G401 (cell line): ENCODE results near the gene LEFTY2. TPM values are rescaled to one million over a fixed set of nuclear protein-coding genes. Genes with fewer than 3 reads are reported as not detected.

Experiments used
- DNase-seq: peaks from one replicate; pipeline ENCODE4 v3.0.0-alpha.2; 2015; ENCODE audit warnings: low spot score
- in situ Hi-C: cut with HindIII; loops from 2 replicates; pipeline ENCODE4 v1.10.0; 2016; ENCODE audit warnings: low sequenced_read_pairs, mixed read lengths
- total RNA-seq: library from RNA; depleted of rRNA; stranded (reverse); fragments of >200 nt; shearing (Covaris generic); gene quantifications from 2 replicates; pipeline ENCODE4 v1.2.3, GENCODE V29; 2014

LEFTY2 gene
- total RNA-seq, 1 experiment from 2014 or later = not detected

DNA sequence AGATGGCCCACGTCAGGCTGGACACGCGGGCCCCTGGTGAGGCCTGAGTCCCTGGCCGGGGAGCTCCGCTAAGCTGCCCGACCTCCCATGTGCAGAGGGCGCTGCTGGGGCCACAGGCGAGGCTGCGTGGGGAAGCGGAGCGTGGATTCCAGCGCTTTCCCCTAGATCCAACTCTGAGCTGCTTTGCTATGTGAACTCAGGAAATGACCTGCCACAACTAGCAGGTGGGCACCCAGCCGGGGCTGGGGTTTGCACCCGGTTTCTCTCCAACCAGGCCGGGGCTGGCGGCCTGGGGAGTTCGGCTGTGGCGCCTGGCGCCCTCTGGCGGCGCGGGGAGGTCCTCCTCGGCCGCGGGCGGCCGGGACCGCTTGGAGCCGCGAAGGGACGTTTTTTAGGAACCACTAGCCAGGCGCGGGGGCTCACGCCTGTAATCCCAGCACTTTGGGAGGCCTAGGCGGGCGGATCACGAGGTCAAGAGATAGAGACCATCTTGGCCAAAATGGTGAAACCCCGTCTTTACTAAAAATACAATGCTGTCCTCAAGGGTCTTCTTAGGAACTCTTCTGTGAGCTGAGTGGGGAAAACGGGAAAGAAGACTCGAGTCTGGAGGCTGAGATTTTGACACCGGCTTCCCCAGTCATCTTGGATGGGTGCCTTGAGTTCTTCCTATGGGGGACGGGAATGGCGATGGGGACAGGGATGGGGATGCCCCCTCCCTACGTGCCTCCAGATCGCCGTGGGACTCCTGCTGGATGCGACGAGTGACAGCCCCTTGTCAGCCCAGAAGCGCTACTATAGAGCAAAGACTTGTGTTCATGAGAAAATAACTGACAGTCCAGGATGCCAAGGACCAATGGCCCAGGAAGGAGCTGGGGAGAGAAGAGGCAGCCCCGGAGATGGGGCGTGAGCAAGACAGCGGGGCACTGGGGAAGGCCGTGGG lies 29.6 kb downstream of the LEFTY2 start:
- no peak for DNase-seq
- in situ Hi-C loops = no loop called here

DNA sequence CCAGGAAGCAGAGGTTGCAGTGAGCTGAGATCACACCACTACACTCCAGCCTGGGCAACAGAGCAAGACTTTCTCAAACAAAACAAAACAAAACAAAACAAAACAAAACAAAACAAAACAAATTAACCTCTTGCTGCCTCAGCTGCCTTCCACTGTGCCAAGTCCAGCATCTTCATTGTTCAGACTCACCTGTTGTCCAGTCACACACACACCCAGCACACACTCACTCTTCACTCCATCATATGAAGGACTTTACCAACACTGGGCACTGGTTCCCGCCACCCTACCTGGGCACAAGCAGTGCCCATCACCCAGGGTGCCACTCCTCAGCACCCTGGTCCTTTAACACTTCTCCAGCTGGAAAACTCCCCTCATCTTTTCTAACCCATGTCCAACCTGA lies 31.5 kb downstream of the LEFTY2 start:
- in situ Hi-C loops = no loop called here
- DNase-seq = no peak

DNA sequence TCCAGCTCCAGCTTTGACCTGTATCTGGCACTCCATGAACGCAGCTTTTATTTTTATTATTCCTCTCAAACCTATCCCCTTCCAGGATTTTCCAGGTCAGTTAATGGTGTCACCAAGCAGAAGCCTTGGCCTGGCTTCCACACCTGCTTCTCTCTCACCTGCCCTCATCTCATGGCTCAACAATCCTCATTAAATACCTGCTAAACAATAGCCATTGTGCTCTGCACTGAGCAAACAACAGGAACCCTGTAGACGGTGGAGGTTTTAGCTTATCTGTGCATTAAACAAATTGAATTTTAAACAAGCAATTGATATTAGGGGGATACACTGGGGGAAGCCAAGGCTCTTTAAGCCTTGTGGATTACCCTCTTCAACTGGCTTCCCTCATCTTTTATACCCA lies 32.2 kb downstream of the LEFTY2 start:
- in situ Hi-C loops = no loop called here
- no peak for DNase-seq

DNA sequence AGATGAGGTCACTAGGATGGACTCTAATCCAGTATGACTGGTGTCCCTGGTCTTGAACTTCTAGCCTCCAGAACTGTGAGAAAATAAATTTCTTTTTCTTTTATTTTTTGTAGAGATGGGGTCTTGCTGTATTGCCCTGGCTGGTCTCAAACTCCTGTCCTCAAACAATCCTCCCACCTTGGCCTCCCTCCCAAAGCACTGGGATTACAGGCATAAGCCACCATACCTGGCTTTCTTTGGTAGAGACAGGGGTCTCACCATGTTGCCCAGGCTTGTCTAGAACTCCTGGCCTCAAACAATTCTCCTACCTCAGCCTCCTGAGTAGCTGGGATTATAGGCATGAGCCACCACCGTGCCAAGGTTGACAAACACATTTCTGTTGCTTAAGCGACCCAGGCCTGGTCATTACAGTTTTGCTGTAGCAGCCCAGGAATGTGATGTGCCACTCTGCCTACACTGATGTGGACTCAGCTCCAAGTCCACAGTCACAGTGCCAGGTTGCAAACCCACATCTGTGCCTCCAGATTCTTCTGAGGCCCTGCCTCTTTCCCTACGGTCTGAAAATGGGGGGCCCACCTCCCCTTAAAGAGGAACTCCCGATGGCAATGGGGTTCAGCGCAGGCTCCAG lies 32.9 kb downstream of the LEFTY2 start:
- DNase-seq = no peak
- in situ Hi-C loops = no loop called here

DNA sequence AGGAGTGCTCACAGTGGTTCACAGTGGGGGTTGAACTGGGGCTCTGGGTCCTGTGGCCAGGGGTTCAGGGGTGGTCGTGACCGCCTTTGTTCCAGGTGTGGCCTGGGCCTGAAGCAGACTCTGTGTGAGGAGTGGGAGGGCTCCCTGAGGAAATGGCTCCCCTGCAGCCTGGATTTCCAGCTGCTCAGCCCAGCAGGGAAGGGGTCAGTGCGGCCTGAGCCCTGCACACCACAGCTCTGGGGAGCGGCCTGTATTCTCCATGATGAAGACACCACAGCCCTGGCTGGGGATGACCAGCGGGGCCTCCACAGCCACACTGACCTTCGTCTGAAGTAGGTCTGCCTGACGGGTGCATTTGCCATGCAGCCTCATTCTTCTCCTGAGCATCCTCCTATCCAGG lies 33.7 kb downstream of the LEFTY2 start:
- in situ Hi-C loops = no loop called here
- no peak for DNase-seq

DNA sequence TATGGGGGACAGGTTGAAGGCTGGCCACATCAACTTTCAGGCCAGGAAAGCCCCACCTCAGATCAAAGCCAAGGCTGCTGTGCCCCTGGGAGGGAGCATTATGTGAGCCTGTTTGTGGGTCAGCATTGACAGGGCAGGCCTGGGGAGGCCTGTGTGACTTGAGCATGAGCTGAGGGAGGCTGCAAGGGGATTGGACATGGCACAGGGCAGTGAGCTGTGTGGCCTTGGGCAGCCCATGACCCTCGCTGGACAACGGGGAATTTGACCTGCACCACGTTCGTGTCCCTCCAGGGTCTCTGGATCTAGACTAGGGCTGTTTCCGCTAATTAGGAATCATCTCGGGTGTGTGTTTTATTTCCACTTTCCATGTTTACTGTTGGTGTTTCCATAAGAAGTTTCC lies 34.6 kb downstream of the LEFTY2 start:
- no peak for DNase-seq
- in situ Hi-C loops = no loop called here

DNA sequence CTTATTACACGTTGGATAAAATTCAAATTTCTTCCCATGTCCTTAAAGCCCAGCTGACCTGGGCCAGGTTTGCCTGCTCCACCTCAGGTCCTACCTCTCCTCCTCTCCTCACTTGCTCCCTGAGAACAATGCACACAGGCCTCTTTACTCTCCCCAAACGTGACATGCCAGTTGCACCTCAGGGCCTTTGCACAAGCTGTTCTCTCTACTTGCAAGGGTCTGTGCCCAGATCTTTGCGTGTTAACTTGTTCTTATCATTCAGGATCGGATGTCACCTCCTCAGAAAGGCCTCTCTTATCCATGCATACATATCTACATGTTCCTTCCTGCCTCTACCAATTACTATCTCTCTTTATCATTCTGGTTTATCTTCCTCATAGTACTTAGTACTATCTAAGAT lies 37.4 kb downstream of the LEFTY2 start:
- DNase-seq = no peak
- in situ Hi-C loops = no loop called here

DNA sequence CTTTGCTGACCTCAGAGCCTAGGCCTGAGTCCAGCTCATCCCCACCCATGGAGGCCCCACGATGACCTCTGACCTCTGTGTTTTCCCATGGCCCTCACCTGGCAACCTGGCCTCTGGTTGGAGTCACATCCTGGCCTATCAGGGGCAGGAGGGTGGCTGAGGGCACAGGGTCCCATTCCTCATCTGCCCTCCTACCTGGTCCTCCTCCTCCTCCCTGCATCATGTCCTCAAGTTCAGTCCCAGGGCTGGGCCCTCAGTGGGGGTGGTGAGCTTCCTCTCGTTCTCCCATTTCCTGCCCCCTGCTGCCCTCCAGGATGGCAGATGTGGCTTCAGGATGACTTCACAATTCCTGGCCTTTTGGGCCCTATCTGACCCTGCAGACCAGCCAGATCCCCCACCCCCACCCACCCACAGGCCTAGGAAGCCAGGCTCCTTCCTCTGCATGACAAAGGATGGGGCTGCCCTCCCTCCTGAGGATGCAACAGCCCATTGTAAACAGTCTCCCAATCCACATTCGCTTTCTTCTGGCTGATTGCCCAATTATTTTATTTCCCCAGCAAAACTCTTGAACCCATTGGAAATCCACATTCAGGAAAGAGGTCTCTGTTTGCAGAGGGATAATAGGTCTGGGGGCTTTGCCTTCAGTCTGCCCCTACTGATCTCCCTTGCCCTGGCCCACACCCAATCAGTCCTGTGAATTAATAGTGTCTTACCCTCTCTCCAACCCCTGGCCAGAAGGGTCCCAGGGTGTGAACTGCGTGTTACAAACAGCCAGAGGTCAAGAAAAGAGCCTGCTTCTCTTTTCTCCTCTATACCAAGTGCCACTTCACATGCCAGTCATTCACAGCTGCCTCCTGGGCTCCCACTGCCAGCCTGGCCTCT lies 41.7 kb downstream of the LEFTY2 start:
- DNase-seq = no peak
- in situ Hi-C loops = no loop called here

DNA sequence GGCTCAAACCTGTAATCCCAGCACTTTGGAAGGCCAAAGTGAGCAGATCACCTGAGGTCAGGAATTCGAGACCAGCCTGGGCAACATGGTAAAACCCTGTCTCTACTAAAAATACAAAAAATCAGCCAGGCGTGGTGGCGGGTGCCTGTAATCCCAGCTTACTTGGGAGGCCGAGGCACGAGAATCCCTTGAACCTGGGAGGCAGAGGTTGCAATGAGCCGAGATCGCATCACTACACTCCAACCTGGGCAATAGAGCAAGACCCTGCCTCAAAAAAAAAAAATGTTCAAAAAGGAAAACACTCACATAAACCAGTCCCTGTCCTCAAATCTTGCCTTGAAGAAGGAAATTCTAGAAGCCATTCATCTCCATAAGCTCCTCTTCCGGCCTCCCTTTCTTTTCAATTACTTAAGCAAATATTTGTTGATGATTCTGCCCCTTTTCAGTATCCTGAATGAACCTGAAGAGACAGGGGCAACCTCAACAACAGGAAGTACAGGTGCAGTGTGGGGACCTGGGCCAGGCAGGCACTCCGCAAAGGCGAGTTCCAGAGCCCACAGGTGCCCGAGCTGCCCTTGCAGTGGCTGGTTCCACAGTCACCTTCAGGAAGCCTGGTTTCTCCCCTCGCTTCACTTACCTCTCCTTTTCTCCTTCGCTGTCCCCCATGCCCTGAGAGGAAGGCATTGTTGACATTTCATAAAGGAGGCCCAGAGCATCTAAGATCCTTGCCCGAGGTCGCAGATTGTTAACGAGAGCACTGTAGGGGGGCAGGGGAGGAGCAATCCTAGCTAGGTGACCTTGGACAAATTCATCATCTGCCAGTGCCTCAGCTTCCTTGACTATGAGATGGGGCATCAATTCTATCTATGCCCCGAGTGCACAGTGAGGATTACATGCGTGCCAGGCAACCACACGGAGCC lies 43.2 kb downstream of the LEFTY2 start:
- no peak for DNase-seq
- in situ Hi-C loops = no loop called here

DNA sequence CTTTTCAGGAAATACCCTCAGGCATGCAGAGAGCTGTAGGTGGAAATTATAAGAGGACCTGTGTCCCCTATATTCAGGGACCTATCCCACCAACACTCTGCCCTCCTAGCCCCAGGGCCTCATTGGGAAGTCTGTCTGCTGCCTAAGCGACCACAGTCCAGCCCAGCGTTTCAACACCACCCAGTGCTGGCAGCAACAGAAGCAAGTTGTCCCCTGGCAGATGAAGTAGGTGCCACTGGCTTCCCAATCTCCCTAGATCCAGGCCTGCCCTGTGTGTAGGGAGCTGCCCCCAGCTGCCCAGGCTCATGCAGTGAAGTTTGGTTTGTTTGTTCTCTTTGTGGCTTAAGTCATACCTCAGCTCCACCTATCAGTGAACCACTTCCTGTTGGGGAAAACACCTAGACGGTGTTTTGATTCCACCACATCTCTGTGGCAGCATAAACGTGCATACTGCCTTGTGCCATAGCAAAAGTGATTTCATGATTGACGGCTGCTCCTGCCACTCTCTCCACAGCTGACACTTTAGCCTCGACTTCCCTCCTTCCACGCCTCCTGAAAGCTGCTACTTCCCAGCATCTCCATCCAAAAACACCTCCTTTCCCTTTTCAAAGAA lies 44.0 kb downstream of the LEFTY2 start:
- in situ Hi-C loops = no loop called here
- DNase-seq = no peak

DNA sequence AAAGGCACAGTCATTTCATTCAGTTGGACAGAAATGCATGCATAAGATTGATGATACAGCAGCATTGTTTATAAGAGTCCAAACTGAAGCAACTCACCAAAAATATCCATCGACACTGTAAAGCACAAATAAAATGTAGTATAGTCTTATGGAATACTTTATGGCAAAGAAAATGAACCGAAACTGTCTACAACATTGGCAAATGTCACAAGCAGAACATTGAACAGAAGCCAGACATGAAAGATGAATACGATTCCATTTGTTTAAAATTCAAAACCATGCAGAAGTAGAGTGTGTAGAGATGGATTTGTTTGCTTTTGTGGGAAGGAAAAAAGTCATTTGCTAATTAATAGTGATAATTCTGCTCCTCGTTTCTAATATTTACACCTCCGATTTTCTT lies 44.5 kb downstream of the LEFTY2 start:
- in situ Hi-C loops = no loop called here
- DNase-seq = no peak

DNA sequence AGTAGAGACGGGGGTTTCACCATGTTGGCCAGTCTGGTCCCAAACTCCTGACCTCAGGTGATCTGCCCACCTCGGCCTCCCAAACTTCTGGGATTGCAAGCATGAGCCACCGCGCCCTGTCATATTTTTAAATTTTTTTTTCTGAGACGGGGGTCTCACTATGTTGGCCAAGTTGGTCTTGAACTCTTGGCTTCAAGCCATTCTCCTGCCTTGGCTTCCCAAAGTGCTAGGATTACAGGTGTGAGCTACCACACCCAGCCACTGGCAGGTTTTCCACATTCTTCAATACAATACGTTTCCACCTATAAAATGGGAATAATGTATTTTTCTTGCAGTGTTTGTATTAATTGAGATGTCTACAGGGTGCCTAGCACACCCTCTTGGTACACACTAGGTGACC lies 48.7 kb downstream of the LEFTY2 start:
- no peak for DNase-seq
- in situ Hi-C loops = no loop called here

DNA sequence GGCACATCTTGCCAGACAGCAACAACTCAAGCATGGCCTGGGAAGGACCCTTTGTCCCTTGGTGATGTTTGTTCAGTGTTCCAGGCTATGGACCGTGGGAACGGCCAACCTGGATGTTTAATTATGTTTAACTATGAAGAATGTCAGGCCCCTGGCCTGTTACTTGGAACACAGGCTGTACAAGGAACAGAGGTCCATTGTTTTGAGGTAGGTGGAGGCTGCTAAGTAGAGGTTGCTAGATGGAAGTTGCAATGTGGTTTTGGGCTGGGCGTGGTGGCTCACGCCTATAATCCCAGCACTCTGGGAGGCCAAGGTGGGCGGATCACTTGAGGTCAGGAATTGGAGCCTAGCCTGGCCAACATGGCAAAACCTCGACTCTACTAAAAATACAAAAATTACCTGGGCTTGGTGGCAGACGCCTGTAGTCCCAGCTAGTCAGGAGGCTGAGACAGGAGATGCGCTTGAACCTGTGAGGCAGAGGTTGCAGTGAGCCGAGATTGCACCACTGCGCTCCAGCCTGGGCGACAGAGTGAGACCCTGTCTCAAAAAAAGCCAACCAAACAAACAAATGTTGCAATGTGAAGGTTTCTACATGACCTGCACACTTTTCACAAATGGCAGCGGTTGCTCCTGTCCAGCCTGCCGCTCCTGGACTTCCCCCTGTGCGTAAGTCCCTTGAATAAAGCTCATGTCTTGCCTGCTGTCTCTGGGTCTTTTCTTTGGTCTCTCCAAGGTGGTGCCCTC lies 49.6 kb downstream of the LEFTY2 start:
- no peak for DNase-seq

DNA sequence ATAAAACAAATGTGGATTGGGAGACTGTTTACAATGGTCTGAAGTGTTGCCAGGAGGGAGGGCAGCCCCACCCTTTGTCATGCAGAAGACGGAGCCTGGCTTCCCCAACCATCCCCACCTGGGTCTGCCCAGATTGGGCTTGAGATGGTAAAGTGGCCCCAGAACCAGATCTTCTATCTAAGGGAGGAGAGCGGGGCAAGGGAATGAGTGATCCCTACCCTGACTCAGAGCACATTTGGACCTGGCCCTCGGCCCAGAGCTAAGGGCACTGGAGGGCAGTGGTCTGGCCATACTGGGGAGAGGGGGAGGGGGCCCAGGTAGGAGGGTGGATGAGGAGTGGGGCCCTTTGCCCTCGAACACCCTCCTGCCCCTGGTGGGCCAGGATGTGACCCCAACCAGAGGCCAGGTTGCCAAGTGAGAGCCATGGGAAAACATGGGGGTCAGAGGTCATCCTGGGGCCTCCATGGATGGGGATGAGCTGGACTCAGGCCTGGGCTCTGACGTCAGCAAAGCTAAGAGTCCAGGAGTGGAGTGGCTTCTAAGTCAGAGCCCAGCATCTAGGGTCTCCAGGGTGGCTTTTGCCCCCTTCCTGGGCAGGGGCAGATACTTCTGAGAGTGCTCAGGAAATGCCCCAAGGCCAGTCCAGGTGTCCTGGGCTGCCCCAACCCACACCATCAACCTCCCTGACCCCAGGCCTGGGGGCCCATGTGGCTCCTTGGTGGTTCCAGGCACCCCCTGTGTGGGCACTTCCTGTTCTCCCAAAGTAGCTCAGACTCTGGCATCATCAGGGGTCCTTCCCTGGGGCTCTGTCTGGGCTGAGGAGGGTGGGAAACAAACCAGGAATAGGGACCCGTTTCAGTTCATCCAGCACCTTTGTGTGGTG lies 50.4 kb downstream of the LEFTY2 start:
- in situ Hi-C loops = no loop called here
- no peak for DNase-seq

More for the DNA sequence above, 49.6 kb downstream of the LEFTY2 start:
- in situ Hi-C loops = no loop called here

DNA sequence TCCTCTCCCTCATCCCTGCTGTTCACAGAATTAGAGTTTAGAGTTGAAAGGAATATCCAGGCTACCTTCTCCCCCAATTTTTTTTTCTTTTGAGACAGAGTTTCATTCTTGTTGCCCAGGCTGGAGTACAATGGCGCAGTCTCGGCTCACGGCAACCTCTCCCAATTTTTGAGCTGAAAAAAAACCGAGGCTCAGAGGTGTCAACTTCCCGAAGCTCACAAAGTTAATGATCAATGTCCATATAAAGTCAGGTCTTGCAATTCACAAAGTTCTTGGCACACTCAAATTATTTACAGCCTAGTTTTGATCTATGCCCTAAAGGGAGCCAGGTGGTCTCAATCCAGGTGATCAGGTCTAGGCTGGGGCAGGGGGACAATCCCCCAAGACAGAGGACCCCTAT lies 51.3 kb downstream of the LEFTY2 start:
- in situ Hi-C loops = no loop called here
- DNase-seq = no peak

DNA sequence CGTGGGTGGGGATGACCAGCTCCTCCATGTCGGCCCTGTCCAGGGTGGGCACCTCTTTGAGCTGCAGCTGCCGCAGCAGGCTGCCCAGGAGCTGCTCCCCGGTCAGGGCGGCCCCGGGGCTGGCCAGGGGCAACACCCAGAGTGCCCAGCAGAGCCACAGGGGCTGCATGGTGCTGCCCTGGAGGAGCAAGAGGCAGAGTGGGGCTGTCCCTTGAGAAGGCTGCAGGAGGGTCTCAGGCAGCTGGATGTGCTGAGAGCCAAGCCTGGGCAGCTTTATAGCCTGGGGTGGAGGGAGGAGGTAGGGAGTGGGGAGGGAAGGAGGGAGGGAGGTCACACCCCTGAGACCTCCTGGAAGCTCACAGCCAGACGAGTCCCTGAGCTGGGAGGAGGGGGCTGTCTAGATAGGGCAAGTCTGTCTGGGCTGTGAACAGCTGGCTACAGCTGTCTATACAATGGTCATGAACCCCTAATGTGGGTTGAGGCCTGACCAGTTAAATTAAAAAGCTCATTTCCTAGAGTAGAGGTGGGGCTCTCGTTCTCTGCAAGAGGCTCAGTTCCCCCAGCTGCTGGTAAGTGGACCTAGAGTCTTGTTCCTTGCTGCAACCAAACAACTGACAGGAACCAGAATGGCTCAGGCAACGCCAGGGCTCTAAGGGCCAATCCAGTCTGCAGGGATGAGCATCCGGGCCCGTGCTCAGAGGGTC lies 52.0 kb downstream of the LEFTY2 start, which contains the start of gene LEFTY1:
Gene LEFTY1 (minus strand): TSS at position 249 of the 704 bp plus-strand sequence. CDS start 80 bp downstream, at position 169.
- DNase-seq = no peak
- in situ Hi-C loops = no loop called here
